GM12875 (cell line): ENCODE data around the gene CCNYL1.

Source experiments
- H3K4me3 ChIP-seq: one replicate; pipeline ENCODE4 v1.5.1; 2011; ENCODE audit warnings: low read depth, low read length, control low read depth
- CTCF ChIP-seq: IDR thresholded peaks from 2 replicates; pipeline ENCODE4 v1.5.1; 2011; ENCODE audit warnings: low read depth, mild to moderate bottlenecking, control low read depth, inconsistent platforms, low read length, moderate library complexity, borderline replicate concordance; ENCODE audit not compliant: insufficient read depth

The CCNYL1 gene

GRCh38 chr2:207762146-207762545 lies 50.7 kb downstream of the CCNYL1 start:
- no peak overlapping the region for H3K4me3 ChIP-seq
- TF ChIP-seq CTCF, result no peak

GRCh38 chr2:207763303-207763917 lies 52.0 kb downstream of the CCNYL1 start:
- TF ChIP-seq CTCF, result no peak
- H3K4me3 ChIP-seq, result no peak overlapping the region

GRCh38 chr2:207764096-207764630 lies 52.7 kb downstream of the CCNYL1 start:
- TF ChIP-seq CTCF, result no peak
- H3K4me3 ChIP-seq, result no peak overlapping the region

- TF ChIP-seq CTCF, result no peak
- H3K4me3 ChIP-seq, result no peak overlapping the region
Measured at GRCh38 chr2:207765547-207765946, 54.1 kb downstream of the CCNYL1 start.

- H3K4me3 ChIP-seq, result no peak overlapping the region
- TF ChIP-seq CTCF, result no peak
Measured at GRCh38 chr2:207766041-207766551, 54.7 kb downstream of the CCNYL1 start.

- TF ChIP-seq CTCF, result 0 out of 2 replicates have a peak, but pooled peaks have one; percentile 13
Measured at GRCh38 chr2:207766697-207767460, 55.4 kb downstream of the CCNYL1 start.

More at GRCh38 chr2:207766697-207767460, 55.4 kb downstream of the CCNYL1 start:
- peak overlapping the region; percentile 8 for H3K4me3 ChIP-seq
